ENCODE measurements around the gene RPL31.

RPL31 gene

GRCh38 chr2:100995309-100996075 is 6.6 kb upstream of the RPL31 start:
- Histone ChIP-seq H2AFZ (no peak overlapping the region), H3K4me3 (ENCODE audit: low read depth, low read length) (no peak overlapping the region), H3K36me3 (ENCODE audit: control insufficient read depth, insufficient read depth, low read length) (no peaks in the 10 kb centered on the region), H3K79me2 (no peaks in the 10 kb centered on the region), H3K4me1 (no peaks in the 10 kb centered on the region), H3K9ac (no peak overlapping the region), H3K27ac (no peak overlapping the region), H3K9me3 (ENCODE audit: control insufficient read depth, low read length) (no peaks in the 10 kb centered on the region), H3K27me3 (ENCODE audit: control insufficient read depth, insufficient read depth, low read length) (no peaks in the 10 kb centered on the region), H3K4me2 (ENCODE audit: low read length) (no peak overlapping the region)
- no peak for TF ChIP-seq CTCF (IDR thresholded peaks at IDR 0.05)

GRCh38 chr2:100997509-100998234 is 4.4 kb upstream of the RPL31 start:
- no peak for TF ChIP-seq CTCF (IDR thresholded peaks at IDR 0.05)
- Histone ChIP-seq H3K4me3 (ENCODE audit: low read depth, low read length) (no peak overlapping the region), H3K27me3 (ENCODE audit: control insufficient read depth, insufficient read depth, low read length) (no peaks in the 10 kb centered on the region), H3K79me2 (no peaks in the 10 kb centered on the region), H3K4me2 (ENCODE audit: low read length) (no peak overlapping the region), H2AFZ (no peak overlapping the region), H3K36me3 (ENCODE audit: control insufficient read depth, insufficient read depth, low read length) (no peaks in the 10 kb centered on the region), H3K9ac (no peak overlapping the region), H3K27ac (no peak overlapping the region), H3K9me3 (ENCODE audit: control insufficient read depth, low read length) (no peaks in the 10 kb centered on the region), H3K4me1 (no peaks in the 10 kb centered on the region)

GRCh38 chr2:100998235-100998573 is 3.9 kb upstream of the RPL31 start:
- Histone ChIP-seq H3K4me3 (ENCODE audit: low read depth, low read length) (no peak overlapping the region), H2AFZ (no peak overlapping the region), H3K9ac (no peak overlapping the region), H3K9me3 (ENCODE audit: control insufficient read depth, low read length) (no peaks in the 10 kb centered on the region), H3K27me3 (ENCODE audit: control insufficient read depth, insufficient read depth, low read length) (no peaks in the 10 kb centered on the region), H3K4me1 (no peaks in the 10 kb centered on the region), H3K79me2 (no peaks in the 10 kb centered on the region), H3K27ac (no peak overlapping the region), H3K4me2 (ENCODE audit: low read length) (no peak overlapping the region), H3K36me3 (ENCODE audit: control insufficient read depth, insufficient read depth, low read length) (no peaks in the 10 kb centered on the region)
- no peak for TF ChIP-seq CTCF (IDR thresholded peaks at IDR 0.05)

- H3K9ac ChIP-seq = no peak overlapping the region
- TF ChIP-seq CTCF (IDR thresholded peaks at IDR 0.05) = no peak
- H2AFZ ChIP-seq = peak overlapping the region; percentile 14
- H3K36me3 ChIP-seq (ENCODE audit: control insufficient read depth, insufficient read depth, low read length) = no peaks in the 10 kb centered on the region
- no peaks in the 10 kb centered on the region for H3K27me3 ChIP-seq (ENCODE audit: control insufficient read depth, insufficient read depth, low read length)
- no peak overlapping the region for H3K27ac ChIP-seq
- H3K4me3 ChIP-seq (ENCODE audit: low read depth, low read length) = no peak overlapping the region
- H3K79me2 ChIP-seq = no peaks in the 10 kb centered on the region
- no peaks in the 10 kb centered on the region for H3K4me1 ChIP-seq
- H3K9me3 ChIP-seq (ENCODE audit: control insufficient read depth, low read length) = no peaks in the 10 kb centered on the region
- H3K4me2 ChIP-seq (ENCODE audit: low read length) = no peak overlapping the region
These were observed 2.1 kb upstream of the RPL31 start for GRCh38 chr2:100999995-101000394.
